Stimulated activated CD8-positive, alpha-beta memory T cell treated with anti-CD3 and anti-CD28 coated beads, Interleukin-12 subunit alpha, Interleukin-12 subunit beta, amount 100 ng/mL, for 1 hour (primary cell): Measurements from ENCODE around the gene FHOD3.
"Not testable (repeated sequence)": the region's sequence is repeated elsewhere in the genome, so short reads cannot be mapped to it uniquely, and the experiment has no call there.

Experiments used
- DNase-seq: peaks from one replicate; pipeline ENCODE4 v3.0.0-alpha.2; 2020; ENCODE audit warnings: low read depth

The FHOD3 gene

DNA sequence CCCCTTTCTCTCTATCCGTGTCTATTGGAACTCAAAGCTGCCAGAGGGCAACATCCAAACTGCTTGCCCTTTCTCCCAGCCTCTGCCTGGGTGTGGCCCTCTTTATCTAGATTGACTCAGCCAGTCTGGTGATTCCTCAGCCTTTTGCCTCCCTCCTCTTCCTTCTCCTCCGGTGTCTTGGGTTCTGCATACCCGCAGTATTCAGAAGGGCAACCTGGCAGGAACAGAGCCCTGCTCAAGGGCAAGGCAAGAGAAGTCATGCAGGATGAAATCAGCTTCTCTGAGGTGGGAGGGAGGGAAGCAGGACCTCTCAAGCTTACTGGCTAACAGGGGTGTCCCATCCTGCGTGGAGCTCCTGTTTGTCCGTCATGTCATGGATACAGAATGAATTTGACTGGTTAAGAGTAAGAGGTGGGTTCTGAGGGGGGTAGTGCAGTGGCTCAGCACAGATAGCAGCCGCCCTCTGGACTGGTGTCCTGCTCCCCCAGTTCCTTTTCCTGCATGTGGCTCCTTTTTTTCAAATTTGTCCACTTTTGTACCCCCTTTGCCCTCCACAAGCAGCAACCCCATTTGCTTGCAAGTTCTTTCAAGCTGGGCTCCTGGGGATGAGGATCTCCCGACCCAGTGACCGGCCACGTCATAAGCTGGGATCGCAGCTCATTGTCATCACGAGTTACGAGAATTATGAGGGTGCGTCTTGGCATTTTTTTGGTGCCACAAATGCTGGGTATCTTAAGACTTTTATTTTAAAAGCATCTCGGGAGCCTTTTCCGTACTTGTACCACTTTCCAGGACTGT, 154.1 kb downstream of the FHOD3 start:
- DNase-seq = no peak

DNA sequence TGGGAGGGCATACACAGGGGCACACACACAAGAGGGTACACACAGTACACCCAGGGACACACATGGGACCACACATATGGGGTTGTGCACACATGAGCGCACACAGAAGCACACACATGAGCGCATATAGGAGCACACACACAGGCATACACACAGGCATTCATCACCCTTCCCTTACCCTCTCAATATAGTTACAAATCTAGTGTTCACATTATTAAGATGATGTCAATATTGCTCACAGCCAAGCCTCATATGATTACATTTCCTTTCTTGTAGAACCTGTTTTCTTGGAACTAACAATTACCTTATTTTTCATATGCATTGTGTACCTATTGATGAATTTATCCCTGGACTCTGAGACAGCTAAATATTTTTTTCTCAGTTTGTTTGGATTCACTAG, 156.7 kb downstream of the FHOD3 start:
- no peak for DNase-seq

DNA sequence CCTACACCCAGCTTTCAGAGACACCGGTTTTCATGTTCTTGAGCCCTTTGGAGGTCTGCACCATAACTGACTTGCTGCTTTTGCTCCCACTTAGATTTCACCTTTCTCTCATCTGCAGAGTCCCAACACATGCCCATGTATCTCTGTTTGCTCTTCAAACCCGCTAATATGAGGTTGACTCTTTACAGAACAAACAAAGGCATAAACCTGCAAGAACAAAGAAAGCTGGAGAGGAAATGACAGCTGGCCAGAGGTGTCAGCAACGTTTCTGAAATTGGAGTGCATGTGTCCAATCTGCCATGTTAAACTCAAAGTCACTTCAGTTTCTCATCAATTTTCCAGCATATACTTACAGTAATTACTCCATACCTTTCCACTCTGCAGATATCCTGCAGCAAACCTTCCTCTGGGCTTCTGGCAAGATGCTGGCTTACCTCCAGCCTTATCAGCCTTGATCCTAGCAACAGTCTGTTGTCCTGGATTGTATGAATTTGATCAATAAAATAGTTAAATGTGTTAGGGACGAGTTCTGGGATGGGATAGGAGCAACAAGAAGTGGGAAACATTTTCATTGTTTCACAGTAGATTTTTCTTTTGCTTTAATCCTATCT, 157.4 kb downstream of the FHOD3 start:
- no peak for DNase-seq

DNA sequence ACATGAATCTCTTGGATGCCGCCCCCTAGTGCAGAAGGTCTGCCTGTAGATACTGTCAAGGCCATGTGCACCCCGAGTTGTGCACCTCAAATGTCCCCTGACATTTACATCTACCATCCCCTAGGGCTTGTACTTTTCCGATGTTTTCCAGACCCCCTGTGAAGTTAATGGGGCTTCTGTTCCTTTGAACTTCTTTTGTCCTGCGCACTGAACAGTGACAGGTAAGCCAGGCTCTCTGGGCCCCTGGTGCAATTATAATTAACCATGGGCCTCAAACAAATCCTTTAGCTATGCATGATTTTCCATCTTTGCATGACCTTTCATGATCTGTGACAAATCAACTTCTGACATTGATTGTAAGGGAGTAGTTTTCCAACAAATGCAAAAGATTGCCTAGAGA, 158.4 kb downstream of the FHOD3 start:
- no peak for DNase-seq

DNA sequence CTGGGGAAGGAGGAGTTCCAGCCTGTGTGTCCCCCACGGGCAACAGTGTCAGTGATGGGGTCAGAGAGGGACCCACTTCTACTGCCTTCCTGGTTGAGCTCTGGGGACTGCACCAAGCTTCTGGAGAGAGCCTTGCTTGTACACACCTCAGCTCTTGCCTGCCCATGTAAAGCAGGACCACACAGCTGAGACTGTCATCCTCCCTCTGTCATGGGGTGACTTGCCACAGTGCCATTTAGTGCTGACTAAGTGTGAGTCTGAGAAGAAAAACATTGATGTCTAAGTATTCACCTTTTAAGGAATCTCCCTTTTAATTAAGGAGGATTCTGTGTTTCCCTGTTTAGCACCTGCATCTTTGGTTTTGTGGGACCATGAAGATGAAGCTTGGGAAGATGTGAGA, 159.1 kb downstream of the FHOD3 start:
- no peak for DNase-seq

DNA sequence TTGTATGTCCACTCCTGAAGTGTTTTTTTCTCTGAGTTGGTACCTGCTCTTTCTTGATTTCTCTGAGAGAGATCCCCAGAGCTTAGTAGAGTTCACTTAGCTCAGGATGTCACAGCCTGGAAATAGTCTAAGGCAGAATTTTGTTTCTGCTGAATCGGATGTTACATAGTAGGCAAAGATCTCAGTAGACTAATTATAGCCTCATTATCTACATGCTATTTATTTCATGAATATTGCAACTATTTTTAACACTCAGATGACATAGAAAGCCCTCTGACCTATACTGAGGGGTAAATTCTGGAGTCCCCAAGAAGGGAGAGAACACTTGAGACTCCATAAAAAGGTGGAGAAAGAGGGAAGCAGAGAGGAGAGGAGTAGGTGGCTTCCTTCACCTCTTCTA, 160.2 kb downstream of the FHOD3 start:
- DNase-seq = no peak

DNA sequence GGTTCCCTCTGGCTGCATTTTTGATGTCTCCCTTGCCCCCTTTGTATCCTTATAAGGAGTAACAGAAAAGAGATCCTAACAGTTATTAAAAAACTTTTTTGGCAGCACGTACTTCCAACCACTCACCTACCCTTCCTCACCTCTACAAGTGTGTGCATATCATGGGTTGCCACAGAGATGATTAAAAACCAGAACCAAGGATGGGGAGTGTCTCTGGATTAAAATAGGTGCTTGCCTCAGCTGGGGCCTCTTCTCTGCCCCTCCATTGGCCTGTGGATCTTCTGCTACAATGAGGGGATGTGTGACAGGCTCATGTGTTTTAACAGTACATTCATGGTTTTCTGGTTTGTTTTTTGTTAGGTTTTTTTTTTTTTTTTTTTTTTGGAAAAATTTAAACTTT, 160.8 kb downstream of the FHOD3 start:
- no peak for DNase-seq

DNA sequence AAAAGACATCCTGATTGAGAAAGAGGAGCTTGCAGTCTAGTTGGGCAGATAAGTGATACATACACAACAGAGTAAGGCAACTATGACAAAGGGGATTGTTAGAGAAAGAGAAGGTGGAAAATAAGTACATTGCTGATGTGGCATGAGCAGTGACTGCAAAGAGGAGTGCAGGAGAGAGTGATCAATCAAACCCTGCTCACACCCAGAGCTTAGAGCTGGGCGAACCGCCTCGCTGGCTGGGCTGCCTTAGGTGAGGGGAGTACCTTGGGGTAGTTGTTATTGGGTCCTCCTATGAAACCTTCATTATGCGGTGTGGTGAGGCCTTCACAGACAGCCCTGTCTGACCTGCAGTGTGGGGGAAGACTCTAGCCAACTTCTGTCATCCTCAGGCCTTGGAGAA, 161.7 kb downstream of the FHOD3 start:
- no peak for DNase-seq

DNA sequence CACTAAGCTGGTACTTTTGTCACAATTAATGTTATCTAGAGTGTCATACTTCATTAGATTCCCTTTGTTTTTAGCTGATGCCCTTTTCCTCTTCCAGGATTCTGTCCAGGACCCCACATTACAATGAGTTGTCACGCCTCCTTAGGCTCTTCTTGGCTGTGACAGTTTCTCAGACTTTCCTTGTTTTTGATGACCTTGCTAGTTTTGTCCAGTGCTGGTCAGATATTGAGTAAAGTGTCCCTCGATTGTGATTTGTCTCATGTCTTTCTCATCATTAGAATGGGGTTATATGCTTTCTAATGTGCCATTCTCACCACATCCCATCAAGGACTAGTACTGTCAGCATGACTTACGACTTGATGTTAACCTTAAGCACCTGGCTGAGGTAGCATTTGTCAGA, 162.3 kb downstream of the FHOD3 start:
- no peak for DNase-seq

DNA sequence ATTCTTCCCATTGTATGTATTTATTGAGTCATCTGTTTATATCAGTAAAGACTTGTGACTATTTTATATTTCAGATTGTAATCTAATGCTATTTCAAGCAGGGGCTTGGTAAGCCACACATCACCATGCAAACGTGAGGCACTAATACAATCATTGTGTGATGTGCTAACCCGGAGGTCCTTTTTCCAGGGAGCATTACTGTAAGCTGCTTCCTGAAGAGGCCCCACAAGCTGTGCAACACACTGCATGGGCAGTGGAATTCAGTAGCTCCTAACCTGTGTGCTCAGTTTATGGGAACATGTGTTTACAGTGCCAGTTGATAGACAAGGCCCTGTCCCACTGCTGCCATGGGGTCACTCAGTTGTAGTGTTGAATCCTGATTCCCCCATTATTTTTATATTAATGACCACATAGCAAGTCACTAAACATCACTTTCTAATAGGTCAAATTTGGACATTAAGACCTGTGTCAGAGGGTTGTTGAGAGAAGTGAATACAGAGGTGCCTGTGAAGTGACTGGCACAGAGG, 162.9 kb downstream of the FHOD3 start:
- DNase-seq = no peak

DNA sequence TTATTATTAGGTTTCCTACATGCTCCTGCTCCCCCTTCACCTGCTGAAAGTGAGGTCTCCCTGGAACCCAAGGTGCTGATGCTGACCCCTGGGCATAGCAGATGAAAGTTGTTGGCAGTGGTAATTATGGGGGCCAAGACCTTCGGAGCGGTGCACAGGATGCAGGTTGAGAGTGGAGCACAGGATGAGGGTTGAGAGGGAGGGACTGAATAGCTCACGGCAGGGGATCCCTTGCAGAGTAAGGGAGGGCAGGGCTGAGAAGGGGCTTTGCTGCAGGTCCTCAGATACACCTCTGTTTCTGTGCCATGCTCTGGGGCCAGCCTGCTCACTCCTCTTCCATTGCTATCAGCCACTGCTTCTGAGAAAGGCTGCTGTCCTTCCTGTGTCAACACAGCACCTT, 163.3 kb downstream of the FHOD3 start:
- no peak for DNase-seq

DNA sequence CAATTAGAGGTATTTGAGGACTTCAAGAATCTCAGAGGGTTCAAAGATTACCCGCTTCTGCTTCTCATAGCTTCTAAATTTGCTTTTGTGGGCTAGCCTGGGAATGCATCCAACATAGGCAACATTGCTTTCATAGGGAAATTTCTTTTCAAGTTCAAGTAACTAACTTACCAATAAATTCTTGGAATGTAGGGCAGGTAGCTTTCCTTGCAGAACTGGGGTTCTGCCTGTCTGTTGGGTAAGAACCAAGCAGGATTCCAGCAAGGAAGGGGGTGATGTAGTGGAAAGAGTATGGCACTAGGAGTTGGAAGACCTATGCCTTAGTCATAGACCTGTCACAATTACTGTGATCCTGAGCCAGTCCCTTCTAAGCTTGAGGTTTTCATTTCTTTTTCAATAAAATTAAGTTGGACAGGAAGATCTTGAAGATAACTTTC, 164.1 kb downstream of the FHOD3 start:
- DNase-seq = no peak

DNA sequence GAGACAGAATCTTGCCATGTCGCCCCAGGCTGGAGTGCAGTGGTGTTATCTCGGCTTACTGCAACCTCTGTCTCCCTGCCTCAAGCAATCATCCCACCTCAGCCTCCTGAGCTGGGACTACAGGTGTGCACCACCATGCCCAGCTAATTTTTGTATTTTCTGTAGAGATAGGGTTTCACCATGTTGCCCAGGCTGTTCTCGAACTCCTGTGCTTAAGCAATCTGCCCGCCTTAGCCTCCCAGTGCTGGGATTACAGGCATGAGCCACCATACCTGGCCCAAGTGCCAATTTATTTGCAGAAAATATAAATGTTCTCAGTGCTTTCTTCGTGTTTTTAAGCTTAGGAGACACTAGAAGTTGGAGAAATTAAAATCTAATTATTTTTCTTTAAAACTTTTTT, 166.0 kb downstream of the FHOD3 start:
- DNase-seq = not testable (repeated sequence)

DNA sequence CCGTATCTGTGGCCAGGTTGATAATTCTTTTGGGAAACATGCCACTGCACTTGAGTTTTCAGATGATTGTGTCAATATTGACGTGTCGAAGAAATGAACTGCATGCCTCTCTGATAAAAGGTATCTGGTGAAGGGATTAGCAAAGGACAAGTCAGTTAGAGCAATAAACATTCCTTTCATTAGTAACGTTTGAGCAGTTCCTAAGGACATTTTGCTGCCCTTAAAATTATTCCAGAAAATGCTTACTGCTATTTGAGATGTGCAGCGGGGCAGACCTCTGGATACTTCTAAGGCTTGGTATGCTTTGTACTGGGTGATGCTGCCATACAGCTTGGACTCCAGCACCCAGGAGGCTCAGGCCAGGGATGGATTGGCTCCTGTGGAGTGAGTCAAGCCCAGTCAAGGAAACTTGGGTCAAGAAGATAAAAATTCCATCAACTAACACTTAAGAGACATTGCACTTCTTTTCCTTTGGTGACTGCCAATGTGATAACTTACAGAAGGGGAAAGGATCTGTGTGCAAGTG, 166.7 kb downstream of the FHOD3 start:
- no peak for DNase-seq

DNA sequence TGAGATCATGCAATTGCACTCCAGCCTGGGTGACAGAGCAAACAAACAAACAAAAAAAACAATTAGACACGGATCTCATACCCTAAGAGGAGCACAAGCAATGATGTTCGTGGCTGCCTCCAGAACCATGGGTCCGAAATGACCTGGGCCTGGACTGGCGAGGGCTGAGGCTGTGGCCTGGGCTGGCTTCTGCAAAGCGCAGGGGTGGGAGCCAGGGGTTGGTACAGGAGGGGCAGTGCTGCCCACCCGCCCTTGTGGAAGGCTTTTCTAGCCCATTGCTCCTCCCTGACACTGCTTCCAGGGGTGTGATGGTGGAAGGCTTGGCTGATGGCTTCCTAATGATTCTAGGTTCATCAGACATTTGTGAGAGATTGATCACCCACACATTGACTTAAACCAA, 167.8 kb downstream of the FHOD3 start:
- DNase-seq = no peak

DNA sequence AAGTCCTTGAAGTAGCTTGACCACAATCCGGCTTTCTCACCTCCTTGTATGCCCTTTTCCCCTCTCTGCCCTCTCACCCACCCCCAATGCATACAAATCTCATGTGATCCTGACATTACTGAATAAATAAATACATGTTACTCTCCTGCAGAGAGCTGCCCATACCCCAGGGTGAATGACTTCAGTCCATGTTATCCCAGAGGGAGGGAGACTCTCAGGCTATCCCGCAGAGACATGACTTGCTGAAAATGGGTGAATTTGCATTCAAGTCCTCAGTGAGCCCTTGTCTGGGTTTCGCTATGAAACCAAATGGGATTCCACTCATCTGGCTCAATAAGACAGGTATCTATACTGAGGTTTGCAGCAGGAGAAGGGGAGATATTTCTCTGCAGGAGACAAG, 168.5 kb downstream of the FHOD3 start:
- no peak for DNase-seq

DNA sequence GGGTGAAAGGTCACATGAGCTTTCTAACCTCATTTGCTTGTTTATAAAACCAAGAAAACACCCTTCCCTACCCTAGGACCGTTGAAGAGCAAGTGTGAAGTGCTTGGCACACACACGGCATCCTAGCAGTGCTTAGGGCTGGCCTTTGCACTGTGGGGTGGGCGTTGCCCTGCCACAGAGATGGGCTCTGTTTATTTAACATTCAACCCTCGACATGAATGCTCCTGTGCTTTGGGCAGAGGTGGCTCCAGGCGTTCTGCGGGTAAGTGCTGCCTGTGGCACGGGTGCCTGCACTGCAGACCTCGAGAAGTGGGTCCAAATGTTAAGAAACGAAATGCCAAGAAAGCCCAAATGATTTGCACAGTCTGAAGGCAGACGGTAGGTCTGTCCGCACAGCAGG, 170.1 kb downstream of the FHOD3 start:
- DNase-seq = no peak

DNA sequence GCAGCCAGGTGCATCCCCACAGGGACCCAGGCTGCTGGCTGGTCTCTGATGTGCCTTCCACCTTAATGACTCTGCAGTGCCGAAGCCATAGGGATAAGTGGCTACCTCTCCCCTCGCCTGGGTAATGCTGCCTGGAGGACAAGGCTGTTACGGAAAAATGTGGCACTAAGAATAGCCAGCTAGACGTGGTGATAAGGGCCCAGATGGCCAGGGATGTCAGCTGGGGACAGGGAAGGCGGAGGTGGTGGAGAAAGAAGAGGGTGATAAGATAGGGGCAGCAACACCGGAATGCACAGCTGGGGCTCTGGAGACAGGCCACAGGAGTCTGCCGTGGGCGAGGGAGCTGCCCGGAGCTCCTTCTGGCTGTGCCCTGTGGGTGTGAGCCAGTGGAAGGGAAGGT, 170.6 kb downstream of the FHOD3 start:
- DNase-seq = no peak

DNA sequence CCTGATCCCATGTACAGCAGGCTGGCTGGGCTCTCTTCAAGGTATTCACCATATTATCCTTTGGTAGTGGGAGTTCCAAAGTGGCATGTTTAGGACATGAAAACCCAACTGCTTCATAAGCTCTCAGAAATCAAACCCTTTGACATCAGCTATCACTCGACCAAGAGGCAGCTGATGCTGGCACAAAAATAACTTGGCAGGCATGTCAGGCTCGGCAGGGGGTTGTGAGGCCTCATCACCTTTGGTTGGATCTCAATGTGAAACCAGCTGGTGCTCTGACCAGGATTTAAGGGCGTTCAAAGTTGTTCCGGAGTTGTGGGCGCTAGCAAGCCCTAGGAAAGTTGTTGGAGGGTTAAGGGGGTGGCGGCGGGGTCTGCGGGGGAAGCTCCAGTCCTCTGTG, 171.9 kb downstream of the FHOD3 start:
- DNase-seq = no peak

DNA sequence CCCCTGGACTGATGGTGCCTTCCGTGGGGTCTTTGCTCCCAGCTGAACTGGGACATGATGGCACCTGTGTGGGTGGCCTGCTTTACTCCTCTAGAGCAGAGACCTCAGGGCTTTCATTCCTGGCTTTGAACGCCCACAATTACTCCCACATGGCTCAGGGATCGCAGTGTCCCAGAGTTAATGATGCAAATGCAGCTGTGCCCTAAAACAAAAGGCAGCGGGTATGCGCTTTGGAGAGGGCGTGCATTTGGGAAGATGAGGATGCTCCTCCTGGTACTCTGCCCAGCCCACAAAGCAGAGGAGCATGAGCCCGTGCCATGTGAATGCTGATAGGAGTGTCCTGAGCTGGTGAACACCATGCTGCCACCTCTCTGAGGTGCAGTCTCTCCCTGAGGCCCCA, 173.4 kb downstream of the FHOD3 start:
- no peak for DNase-seq

DNA sequence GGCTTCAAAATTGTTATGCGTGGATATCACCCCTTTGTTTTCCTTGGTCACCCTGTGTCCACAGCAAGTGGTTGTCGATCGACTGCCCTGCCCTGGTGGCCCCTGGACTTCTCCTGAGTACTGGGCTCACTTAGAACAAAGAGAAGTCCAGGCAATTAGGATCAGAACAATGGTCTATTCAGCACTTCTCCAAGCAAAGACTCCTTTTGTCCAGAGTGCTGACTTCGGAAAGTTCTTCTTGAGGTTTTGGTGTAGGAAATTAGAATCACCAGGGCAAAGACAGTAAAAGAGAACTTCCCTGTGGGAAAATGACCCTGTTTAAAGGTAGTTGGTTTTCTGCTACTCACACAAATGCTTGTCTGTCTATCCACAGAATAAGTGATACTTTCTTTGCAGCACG, 173.9 kb downstream of the FHOD3 start:
- DNase-seq = no peak

DNA sequence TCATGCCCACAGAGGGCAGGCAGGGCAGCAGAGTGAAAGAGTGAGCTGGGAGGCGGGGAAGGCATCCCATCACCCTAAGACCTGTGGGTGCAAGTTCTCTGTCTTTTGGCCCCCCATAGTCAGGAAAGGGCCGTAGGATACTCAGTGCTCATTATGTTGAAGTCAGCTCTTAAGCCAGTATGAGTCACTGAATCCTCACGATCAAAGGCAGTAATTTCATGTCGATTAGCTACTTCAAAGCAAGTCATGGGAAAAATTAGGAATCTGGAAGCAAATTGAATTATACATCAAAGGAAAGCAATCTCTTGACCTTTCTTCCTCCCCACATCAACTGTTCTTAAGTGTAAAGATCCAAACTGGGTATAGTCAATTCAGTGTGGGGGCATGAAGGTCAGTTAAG, 178.9 kb downstream of the FHOD3 start:
- no peak for DNase-seq

DNA sequence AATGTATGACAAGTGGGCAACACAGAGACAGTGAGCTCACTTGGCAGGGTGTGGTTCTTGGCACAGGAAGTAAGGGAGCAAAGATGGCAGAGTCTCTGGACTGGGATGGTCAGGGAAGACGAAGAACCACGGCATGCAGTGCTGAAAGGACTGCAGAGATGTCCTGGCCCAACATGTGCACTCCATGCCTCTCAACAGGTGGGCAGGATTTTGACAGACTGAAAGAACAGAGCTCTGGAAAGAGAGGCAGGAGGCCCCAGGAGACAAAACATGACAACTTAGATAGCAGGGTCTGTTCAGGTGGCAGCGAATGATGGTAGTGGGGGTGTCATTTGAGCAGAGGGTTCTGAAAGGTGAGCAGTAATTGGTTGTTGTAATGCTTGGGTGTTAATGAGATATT, 180.3 kb downstream of the FHOD3 start:
- no peak for DNase-seq
